ENCODE measurements around the gene ENDOU. TPM values are rescaled to one million over a fixed set of nuclear protein-coding genes. Genes with fewer than 3 reads are reported as not detected.
A peak's percentile ranks its signal among the peaks of the same experiment; 100 is the strongest.

ENDOU gene
- total and polyA plus RNA-seq, 10 donors: 0.05 to 0.92 (median 0.24) TPM; not detected in 4

DNA sequence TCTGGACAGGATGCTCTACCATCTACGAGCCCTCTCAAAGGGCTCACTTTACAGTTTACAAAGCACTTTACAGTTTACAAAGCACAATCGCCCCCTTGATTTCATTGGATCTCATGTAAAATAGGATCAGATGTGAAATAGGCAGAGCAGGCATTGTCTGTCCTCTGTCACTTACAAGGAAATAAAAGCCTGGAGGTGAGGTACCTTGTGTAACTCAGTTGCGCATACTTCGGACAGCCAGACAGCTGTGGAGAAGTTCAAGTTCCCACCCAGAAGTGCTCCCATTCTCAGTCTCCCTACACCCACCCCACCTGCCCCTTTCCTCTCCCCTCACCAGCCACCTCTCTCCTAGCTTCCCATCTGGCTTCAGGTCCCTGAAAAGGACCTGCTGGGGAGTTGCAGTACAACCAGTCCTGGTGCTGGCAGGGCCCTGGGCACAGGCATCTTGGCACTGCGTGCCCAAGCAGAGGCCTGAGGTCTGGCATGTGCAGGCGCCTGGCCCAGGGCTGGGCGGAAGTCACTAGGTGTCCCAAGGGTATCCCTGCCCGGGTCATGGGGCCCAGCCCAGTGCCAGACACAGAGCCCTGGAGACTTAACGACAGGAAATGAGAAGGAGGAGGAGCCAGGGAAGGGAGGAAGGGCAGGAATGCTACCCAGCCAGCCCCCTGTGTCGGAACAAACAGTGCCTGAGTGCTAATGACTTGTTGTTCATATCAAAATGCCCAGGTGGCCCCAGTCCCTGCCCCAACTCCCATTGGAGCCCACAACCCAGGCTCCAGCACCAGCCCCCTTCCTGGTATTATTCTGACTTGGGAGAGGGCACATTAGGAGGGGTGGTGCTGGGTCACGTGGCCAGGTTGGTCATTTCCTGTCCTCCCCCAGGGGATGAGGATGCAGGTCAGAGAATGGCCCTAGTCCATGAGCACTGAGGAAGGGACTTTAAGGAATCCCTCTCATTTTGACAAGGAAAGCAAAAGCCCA, 28.0 kb upstream of the ENDOU start:
- Histone ChIP-seq H3K27me3 (replicated peaks in 1 of 7) (no peaks in the 10 kb centered on the region), H3K4me3 (no peak overlapping the region), H3K27ac (peak overlapping the region; percentile 19 to 89 (median 75)), H3K4me1 (peaks cover 24 to 95% (median 73%) of the 10 kb centered on the region in 6 donors), H3K9me3 (no peaks in the 10 kb centered on the region), H3K36me3 (peaks cover 0 to 34% (median under 1%) of the 10 kb centered on the region in 6 donors)
- WGBS, 5 donors: 43 to 62% (median 48%) methylated on average over 10 to 11 of the region's 11 CpGs
- intact Hi-C loops (cut with DNase I; ENCODE audit: low total_unique reads): no loop called here
- TF ChIP-seq POLR2AphosphoS5 (IDR thresholded peaks at IDR 0.05): peak; percentile 75 to 84 (median 83)
- TF ChIP-seq, protein P1, sequence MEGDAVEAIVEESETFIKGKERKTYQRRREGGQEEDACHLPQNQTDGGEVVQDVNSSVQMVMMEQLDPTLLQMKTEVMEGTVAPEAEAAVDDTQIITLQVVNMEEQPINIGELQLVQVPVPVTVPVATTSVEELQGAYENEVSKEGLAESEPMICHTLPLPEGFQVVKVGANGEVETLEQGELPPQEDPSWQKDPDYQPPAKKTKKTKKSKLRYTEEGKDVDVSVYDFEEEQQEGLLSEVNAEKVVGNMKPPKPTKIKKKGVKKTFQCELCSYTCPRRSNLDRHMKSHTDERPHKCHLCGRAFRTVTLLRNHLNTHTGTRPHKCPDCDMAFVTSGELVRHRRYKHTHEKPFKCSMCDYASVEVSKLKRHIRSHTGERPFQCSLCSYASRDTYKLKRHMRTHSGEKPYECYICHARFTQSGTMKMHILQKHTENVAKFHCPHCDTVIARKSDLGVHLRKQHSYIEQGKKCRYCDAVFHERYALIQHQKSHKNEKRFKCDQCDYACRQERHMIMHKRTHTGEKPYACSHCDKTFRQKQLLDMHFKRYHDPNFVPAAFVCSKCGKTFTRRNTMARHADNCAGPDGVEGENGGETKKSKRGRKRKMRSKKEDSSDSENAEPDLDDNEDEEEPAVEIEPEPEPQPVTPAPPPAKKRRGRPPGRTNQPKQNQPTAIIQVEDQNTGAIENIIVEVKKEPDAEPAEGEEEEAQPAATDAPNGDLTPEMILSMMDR (IDR thresholded peaks at IDR 0.05 in 8 of 11, conservative IDR thresholded peaks at IDR 0.05 in 3 of 11): no peak
- peak; percentile 88 for DNase-seq

DNA sequence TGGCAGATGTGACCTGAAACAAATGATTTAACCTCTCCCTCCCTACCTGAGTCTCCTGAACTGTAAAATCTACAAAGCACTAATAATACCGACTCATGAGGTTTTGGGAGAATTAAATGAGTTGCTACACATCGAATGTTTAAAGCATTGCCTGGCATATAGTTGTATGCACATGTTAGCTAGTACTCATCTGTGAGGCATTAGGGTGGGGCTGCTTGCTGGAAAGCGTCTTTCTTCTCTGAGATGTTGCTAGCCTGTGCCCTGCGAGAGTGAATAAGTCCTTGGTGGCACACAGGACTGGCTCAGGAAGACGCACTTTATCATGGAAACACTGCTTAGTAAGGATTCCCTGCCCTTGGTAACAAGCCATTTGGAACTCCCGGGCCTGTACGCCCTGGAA, 27.3 kb upstream of the ENDOU start:
- no peak for TF ChIP-seq POLR2AphosphoS5 (IDR thresholded peaks at IDR 0.05)
- 64 to 86% (median 82%) methylated on average over 7 of the region's 7 CpGs for WGBS, 5 donors

DNA sequence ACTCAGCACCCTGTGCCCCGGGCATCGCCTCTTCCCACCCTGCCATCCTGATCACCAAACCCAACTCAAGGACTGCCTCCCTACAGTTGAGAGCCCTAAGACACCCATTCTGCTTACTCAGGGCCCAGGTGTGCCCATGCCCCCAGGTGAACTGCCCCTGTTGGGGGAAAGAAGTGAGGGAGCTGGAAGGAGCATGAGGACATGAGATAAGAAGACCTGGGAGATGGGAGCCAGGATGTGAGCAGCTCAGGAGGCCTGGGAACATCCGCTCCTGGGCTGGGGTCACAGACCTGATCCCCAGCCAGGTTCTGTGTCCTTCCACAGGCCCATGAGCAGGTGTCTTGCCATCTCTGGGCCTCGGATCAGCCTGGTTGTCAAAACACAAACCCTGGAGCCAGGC, 26.8 kb upstream of the ENDOU start:
- Histone ChIP-seq H3K9me3 (no peaks in the 10 kb centered on the region), H3K4me3 (no peak overlapping the region), H3K27me3 (replicated peaks in 1 of 7) (no peaks in the 10 kb centered on the region), H3K27ac (peak overlapping the region in 5 of 8 donors; percentile 29 to 83 (median 78)), H3K36me3 (peaks cover 0 to 46% (median 3%) of the 10 kb centered on the region in 6 donors), H3K4me1 (peaks cover 16 to 90% (median 67%) of the 10 kb centered on the region in 6 donors)
- 84 to 94% (median 90%) methylated on average over 4 of the region's 4 CpGs for WGBS, 5 donors
- peak; percentile 44 for DNase-seq
- no peak for TF ChIP-seq POLR2A (IDR thresholded peaks at IDR 0.05)
- TF ChIP-seq, protein P1 (IDR thresholded peaks at IDR 0.05 in 8 of 11, conservative IDR thresholded peaks at IDR 0.05 in 3 of 11): no peak
- no peak for TF ChIP-seq POLR2AphosphoS5 (IDR thresholded peaks at IDR 0.05)
- intact Hi-C loops (cut with DNase I; ENCODE audit: low total_unique reads): no loop called here

More for the DNA sequence above, 27.3 kb upstream of the ENDOU start:
- Histone ChIP-seq H3K36me3 (peaks cover 0 to 42% (median 3%) of the 10 kb centered on the region in 6 donors), H3K4me1 (peaks cover 17 to 90% (median 67%) of the 10 kb centered on the region in 6 donors), H3K4me3 (no peak overlapping the region), H3K27me3 (replicated peaks in 1 of 7) (no peaks in the 10 kb centered on the region), H3K9me3 (no peaks in the 10 kb centered on the region), H3K27ac (peak overlapping the region in 6 of 8 donors; percentile 19 to 89 (median 79))
- intact Hi-C loops (cut with DNase I; ENCODE audit: low total_unique reads): no loop called here
- no peak for DNase-seq

DNA sequence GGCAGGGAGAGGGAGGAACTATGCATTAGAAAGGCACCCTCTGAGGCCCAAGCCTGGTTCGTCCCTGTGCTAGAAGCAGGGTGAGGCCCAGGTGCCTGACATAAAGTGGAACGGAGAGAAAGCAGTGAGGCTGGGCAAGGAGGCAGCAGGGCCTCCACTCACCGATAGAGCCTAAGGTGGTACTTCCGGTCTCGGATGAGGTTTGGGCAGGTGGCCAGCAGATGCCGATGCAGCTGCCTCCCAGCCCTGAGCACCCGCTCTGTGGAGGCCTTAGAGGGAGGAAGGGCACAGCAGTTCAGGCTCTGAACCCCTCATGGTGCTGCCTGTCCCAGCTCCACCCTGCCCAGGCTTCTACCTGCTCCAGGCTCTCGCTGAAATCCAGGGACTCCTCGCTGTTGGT, 26.3 kb upstream of the ENDOU start:
- H3K27ac ChIP-seq: peak overlapping the region in 1 of 8 donors; percentile 80
- intact Hi-C loops (cut with DNase I; ENCODE audit: low total_unique reads): no loop called here
- DNase-seq: no peak
- H3K4me3 ChIP-seq: no peak overlapping the region
- peaks cover 19 to 90% (median 67%) of the 10 kb centered on the region in 6 donors for H3K4me1 ChIP-seq
- peaks cover 0 to 52% (median 5%) of the 10 kb centered on the region in 6 donors for H3K36me3 ChIP-seq
- WGBS, 5 donors: 71 to 81% (median 77%) methylated on average over 4 to 9 of the region's 9 CpGs
- TF ChIP-seq POLR2AphosphoS5 (IDR thresholded peaks at IDR 0.05) (peak in 1 of 3 donors; percentile 4), POLR2A (IDR thresholded peaks at IDR 0.05) (no peak)
- TF ChIP-seq, protein P1 (IDR thresholded peaks at IDR 0.05 in 8 of 11, conservative IDR thresholded peaks at IDR 0.05 in 3 of 11): no peak
- no peaks in the 10 kb centered on the region for H3K9me3 ChIP-seq
- H3K27me3 ChIP-seq (replicated peaks in 1 of 7): no peaks in the 10 kb centered on the region
